GM12872 (cell line): Measurements from ENCODE around the gene SCRT2.

Source experiments
- TF ChIP-seq, protein P1 (sequence below): IDR thresholded peaks from 3 replicates; pipeline ENCODE4 v1.5.1; 2011; ENCODE audit warnings: low read depth, mild to moderate bottlenecking, low read length, moderate library complexity; ENCODE audit not compliant: insufficient read depth

Gene SCRT2

DNA sequence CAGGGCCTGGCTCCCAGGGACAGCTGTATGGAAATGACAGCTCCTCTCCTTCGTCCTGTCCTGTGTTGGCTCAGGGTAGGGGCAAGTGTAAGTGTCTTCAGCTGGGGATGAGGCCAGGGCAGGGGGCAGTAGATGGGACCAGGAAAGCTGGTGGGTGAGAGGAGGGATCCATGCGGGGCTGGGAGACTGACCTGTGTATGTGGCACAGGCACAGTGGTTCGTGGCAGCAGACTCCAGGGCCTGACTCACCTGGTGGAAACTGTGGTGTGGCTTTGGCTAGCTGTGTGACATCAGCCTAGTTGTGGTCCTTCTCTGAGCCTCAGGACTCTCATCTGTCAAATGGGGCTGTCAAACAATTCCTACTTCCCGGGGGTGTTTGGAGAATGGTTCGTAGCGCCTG lies 13.7 kb upstream of the SCRT2 start:
- TF ChIP-seq, protein P1, sequence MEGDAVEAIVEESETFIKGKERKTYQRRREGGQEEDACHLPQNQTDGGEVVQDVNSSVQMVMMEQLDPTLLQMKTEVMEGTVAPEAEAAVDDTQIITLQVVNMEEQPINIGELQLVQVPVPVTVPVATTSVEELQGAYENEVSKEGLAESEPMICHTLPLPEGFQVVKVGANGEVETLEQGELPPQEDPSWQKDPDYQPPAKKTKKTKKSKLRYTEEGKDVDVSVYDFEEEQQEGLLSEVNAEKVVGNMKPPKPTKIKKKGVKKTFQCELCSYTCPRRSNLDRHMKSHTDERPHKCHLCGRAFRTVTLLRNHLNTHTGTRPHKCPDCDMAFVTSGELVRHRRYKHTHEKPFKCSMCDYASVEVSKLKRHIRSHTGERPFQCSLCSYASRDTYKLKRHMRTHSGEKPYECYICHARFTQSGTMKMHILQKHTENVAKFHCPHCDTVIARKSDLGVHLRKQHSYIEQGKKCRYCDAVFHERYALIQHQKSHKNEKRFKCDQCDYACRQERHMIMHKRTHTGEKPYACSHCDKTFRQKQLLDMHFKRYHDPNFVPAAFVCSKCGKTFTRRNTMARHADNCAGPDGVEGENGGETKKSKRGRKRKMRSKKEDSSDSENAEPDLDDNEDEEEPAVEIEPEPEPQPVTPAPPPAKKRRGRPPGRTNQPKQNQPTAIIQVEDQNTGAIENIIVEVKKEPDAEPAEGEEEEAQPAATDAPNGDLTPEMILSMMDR = no peak

DNA sequence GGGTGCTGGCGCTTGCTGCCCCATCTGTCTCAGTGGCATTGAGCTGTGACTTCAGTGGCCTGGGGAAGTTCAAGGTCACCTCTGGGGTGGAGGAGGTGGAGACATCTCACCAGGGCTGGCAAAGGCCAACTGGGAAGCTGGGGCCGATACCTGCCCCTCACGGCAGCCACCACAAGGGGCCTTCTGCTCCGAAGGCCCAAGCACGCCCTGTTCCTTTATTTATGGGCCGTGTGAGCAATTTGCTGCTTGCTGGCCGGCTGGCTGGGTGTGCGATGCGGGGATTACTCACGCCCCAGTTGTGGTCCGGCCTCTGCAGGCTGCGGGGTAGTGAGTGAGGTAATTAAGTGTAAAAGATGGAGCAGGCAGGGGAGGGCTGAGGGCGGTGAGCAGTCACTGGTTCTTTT lies 13.2 kb upstream of the SCRT2 start:
- TF ChIP-seq, protein P1 = no peak

DNA sequence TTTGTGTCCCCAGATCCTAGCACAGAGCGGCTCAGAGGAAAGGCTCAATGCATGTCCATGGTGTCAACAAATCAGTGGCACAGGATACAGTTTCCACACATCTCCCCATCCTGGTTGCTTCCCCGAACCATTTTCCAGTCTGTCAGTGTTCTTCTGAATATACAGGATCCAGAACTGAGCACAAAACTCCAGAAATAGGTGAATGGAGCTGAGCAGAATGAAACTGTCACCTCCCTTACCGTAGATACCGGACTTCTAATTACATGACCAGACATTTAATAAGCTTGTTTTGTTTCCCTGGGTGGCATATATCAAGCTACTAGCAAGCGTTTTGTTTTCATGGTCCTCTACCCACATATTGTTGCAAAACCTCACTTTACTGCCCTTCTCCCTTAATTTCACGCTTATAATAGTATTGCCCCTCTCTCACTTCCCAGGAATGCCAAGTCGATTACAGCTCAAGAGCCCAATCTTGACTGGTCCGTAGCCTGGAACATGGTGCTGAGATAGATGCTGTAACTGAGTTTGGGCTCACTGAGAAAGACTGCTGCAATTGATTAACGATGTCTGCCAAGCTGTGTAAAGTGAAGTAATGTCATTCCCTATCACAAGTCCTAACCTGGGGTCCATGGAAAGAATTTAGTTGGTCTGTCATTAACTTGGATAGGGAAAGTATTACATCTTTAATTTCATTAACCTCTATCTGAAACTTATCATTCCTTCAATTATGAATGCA lies 12.0 kb upstream of the SCRT2 start:
- TF ChIP-seq, protein P1 = no peak

DNA sequence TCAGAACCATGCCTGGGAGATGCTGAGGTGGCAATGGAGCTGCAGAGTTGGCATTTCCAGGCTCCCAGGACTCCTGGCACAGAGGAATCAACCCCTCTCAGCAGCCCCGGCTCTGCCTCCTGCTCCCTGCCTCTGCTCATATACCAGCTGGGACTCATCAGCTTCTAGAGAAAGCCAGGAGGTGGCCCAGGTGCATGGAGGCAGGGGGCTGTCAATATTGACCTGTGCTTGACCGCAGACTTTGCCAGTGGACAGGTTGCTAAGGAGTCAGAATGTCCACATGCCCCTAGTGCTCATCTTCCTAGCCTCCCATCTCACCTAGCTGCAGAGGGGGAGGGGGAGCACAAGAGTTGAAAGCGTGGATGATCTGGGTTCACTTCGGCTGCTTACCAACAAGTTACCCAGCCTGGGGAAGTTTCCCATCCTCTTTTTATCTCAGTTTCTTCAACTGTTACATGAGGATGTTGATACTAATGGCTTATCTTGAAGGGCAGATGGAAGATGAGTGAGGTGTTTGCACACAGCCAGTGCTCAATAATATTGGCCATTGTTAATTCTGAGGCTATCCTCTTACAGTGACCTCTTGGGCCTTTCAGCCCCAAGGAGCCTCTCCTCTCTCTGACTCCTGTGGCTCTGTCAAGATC lies 9.2 kb upstream of the SCRT2 start:
- TF ChIP-seq, protein P1 = no peak

DNA sequence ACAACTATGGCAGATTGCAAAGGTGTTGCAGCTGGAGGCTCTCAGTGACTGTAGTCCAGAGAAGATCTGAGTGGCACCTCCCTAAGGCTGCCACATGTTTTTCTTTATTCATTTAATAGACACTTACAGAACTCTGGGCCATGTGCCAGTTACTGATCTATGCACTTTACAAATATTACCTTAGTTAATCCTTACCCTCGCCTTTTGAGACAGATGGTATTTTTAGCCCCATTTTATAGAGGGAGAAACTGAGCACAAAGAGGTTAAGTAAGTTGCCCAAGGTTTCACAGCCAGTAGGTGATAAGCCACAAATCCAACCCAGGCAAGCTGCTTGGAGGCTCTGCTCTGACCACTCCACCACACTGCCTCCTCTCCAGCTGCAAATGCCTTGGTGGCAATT lies 6.5 kb upstream of the SCRT2 start:
- TF ChIP-seq, protein P1 = no peak

DNA sequence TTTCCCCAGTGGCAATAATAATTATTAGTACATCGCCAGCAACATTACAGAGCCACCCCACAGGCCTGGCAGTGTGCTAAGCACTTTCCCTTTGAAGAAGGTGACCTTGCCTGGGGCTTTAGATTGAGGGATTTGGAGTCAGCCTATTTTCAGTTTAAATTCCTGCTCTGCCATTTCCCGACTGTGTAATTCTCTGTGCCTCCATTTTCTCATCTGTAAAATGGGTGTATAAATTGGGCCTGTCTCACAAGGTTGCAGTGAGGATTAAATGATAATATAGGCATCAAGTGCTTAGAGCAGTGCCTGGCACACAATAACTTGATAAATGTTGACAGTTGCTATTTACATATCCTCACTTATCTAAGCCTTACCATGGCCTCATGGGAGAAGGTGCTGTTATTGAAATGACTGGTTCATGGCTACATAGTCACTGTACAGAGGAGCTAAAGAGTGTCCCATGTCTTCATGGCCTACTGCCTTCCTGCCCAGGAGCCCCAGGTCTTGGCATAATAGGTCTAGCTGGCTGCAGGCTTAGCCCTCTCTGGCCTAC lies 5.1 kb upstream of the SCRT2 start:
- TF ChIP-seq, protein P1 = no peak

DNA sequence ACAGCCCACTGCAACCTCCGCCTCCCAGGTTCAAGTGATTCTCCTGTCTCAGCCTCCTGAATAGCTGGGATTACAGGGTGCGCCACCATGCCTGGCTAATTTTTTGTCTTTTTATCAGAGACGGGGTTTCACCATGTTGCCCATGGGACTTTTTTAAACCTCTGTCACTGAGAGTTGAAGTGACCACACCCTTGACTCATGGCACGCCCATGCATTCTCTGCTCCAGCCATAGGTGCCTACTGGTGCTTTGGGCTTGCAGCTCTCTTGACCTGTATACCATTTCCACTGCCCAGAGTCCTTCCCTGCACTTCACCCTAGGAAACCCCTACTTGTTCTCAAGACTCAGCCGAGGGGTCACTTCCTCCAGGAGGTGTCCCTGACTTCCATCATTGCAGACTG lies 2.4 kb upstream of the SCRT2 start:
- TF ChIP-seq, protein P1 = no peak
